ENCODE data around the gene TRERF1.

TRERF1 gene

DNA sequence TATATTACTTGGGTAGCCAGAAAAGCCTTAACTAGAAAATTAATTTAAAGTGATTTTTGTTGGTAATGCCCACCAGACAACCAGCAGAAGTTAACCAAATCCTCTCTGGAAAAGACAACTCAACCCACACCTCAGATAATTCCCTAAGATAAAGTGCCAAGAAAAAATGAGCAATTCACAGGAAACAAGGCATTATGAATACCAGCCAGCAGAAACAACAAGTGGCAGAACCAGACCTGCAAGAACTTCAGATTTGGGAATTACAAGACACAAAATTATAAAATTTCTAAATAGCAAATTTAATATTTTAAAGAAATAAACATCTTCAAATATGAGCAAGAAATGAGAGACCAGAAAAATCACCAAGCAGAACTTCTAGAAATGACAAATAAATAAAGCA, 154.1 kb downstream of the TRERF1 start:
- FAIRE-seq: no peak

DNA sequence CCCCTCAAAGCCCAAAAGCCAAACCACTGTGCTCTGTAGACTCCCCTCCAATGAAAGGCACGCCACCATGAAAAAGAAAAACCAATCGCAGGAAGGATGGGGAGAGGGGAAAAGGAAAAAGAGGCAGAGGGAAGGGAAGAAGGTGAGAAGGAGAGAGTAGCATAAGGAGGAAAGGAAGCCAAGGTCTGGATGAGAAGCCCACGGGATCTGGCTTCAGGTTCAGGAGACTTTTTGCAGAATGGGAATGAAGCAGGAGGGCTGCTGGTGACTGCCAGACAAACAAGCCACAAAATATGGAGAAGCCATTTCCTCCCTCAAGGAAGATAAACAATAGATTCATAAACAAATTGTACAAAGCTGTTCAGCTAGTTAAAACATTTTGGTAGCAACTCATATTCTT, 155.1 kb downstream of the TRERF1 start:
- FAIRE-seq: no peak

DNA sequence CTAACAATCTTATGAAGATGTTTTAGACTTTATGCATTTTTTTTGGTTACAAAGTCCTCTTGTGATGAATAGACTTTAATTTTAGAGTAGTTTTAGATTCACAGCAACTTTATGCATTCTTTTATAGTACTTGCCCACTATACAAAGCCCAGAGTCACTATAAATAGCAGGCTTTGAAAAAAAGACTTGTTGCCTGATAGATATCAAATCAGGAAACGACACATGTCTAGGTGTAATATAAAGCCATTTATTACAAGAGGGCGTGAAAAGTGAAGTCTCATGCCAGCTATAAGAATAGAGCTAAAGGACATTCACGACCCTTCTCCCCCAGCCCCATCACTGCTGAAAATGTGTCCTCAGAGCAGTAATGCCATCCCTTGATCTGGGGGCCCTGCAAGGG, 156.0 kb downstream of the TRERF1 start:
- FAIRE-seq: no peak

DNA sequence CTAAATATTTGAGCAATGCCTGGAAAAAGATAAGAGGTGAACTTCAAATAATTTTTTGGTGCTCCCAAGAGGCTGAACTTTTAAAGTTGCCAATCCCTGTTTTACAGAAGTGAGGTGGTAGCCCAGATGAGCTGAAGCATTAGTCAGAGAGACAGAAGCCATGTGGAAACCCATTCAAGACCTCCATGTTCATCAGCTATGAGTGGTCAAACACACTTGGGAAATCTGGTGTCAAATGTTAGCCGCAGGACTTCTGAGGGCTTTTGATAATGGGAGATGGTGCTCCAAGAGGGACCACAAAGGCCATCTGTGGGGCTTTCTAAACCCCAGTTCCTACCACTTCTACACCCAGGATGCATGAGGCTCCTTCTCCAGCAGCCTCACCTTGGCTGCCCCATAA, 156.5 kb downstream of the TRERF1 start:
- FAIRE-seq: no peak

DNA sequence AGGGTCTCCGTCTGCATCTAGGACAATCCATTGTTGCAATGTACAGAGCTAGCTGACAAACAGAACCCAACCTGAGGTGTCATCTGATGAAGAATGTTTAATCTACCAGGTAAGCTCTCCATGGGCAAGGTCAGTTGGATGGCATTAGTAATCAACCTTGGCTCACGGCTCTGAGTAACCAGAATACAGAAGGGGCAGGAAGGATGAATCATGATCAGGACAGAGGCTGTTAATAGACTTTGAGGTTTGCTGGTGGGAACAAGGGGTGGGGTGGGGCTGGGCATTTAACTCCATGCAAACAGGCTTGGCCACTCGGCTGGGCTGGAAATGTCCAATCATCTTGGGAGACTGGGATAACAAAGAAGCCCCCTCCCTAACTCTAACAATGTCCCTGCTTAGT, 157.0 kb downstream of the TRERF1 start:
- no peak for FAIRE-seq

DNA sequence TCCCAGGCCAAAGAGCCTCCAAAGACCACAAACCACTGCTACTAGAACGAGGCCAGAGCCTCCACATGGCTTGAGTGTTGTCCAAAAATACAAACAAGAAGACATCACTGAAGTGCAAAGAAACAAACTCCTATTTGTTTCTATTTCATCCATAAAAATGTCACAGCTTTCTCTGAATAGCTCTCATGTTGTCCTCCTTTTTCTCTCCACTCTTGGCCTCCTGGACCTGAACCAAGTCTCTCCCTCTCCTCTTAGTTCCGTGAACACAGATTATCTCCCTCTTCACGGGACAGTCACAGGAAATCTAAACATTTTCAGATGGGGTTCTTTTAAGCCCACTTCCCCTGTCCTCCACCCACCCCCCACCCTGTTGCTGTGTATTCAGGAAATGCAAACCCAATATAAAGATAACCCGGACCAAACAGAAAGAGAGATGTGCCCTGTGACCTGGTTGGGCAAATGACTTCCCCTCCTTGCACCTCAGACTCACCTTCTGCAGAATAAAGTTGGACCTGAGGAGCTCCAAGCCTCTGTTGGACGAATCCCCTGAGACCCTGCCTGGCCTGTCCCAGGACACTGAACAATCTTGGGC, 158.2 kb downstream of the TRERF1 start:
- no peak for FAIRE-seq

DNA sequence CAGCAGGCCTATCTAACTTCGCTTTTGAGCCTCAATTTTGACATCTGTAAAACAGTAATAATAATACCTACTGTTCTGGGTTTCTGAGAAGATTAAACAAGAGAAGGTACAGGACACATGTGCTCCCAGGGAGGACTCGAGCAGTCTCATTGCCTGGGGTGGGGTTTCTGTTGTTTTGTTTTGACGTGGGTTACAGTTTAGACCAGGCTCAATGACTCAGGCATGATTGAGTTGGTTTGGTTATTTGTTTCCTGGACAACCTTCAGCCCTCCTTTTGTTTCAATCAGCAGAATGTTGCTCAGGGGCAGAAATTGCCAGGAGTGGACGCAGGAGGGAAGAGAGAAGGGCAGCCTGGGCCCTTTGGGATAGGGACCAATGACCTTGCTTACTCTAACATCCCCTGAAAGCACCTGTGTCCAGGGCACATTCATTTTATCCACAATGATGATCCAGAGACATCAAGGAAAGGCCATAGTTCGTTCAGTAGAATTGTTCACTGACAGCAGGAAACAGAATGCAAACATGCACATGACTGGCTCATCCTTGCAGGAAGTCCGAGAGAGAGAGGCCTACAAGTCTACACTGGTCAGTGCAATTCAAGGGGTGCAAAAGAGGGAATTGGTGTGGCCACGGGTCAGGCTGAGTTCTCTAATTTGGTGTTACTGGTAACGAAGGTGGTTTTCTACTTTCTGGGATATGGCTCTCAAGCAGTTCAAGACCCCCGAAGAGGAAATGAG, 159.6 kb downstream of the TRERF1 start:
- FAIRE-seq: no peak

DNA sequence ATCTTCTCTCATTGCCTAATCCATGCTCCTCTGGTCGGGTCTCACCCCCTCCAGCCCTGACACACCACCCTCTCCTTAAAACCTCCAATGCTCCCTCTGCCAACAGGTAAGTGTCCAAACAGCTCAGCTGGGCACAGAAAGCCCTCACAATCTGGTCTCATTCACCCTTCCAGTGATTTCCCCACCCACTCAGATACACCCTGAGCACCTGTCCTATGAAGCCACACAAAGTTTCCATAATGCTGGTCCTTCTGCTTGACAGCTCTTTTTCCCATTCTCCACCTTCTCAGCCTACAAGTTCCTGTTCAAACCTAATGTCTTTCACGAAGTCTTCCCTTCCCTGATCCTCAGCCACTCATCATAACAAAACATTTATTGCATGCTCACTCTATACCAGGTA, 164.0 kb downstream of the TRERF1 start:
- FAIRE-seq: no peak

DNA sequence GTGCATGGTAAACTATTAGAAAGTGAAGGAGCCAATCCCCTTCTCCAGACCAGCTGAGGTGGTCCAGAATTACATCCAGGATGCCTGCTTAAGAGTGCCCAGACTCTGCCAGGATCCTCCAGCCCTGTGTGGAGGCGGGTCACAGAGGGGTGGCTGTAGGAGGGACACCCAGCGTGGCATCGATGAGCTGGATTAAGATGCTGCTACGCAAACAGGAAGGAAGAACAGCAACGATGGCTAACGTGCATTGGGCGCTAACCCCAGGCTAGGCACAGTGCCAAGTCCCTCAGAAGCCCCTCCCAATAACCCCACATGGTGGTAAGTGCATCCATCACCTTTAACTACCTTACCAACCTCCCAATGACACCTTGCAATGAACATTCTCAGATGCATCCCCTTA, 170.2 kb downstream of the TRERF1 start:
- no peak for FAIRE-seq

DNA sequence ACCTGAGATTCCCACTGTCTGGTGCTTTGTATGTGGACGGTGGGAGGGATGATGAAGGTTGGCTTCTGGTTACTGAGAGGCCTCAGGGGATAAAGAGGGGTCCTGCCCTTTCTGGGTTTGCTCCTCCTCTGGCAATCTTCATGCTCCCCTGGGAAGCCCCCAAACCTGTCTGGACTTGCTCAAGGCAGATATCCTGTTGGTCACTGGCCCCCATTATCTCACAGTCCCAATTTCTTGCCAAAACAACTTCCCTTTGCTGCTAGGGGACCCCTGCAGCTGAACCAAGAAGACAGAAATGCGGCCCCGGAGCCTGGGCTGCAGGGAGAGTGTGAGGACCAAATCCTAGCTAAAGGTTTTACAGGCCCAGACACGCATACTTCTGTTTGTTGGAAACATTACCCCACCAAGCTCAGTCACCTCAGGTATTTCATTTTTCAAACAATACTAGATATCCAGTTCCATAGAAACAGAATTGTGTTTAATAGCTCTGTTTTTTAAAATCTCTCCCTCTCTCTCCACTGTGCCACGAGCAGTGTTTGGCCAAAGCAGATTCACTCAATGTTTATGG, 170.7 kb downstream of the TRERF1 start:
- FAIRE-seq: no peak

DNA sequence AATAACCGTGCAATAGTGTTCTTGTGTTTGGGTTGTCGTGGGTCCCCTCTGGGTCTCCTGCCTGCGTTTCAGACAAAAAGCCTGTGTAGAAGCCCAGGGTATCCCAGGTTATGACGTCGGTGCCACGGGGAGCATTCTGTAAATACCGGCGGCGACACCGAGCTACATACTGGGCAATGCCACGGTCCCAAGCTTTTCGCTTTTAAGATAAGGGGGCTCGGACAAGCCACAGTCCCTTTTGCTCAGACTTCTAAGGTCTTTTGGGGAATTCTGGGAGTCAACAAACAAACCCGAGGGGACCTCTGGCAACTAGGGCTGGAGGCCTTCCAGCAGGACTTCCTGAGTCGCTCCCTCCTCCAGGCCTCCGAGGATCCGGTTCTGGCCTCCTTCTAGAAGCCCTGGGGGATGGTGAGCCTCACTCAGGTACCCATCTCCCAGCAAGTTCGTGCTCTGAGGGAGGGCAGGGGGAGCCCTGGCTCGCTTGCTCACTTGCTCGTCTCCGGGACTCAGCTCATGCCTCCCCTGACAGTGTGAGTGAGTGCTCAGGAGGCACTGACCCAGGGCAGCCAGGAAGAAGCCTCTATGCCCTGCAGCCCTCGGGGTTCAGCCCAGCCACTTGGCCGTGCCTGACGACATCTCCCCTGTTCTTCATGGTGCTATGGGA, 171.6 kb downstream of the TRERF1 start:
- no peak for FAIRE-seq

DNA sequence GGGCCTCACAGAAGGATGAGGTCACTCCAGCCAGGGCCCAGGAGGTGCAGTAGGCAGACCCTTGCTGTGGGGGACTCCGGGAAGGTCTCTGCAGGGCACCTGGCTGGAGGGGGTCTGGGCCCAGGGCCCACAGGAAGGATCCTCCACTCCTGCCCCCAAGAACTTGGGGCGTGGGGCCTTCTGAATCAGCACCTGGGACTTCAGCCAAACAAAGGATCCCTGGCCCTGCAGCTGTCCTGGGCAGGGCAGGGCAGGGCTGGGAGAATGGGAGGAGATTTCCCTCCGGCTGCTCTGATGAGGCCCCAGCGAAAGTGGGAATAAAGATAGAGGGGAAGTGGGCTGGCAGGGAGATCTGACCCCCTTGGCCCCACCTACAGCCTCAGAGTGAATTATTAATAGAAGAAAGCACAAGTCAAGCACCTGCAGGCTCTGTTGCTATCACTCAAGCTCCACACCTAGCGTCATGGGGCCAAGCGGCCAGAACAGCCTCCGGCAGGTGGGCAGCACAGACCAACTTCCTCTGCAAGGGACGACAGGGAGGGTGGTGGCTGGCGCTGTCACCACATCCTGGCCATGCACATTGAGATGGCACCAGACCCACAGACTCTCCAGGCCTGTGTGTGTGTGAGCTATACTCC, 172.5 kb downstream of the TRERF1 start:
- FAIRE-seq: no peak

DNA sequence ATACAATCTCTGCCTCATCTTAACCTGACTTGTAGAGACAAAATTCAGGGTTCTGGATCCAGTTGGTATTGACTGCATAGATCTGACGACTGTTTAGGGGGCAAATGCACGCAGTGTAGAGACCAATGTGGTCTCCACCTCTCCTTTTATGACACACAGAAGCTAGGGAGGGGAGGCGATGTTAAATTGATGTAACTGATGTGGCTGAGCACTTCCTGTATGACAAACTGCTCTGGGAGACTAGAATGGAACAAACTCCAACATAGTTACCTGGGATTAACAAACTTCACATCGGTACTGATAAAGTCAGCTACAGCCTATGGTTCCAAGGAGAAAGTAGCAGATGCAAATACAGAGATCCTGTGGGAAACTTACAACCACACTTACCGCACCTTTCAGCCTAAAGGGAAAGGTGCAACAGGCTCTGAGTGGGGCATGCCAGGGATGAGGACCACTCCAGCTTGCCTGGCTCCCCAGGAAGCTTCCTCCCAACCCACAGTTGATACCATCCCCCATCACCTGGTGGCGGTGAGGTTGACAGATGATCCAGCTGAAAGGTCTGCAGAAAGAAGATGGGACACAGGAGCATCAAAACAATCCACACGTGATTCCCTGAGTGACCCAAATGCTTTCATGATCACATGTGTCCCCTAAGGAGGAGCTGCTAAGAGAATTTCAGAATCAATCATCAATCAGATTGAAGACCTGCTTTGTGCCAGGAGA, 173.4 kb downstream of the TRERF1 start:
- FAIRE-seq: no peak

DNA sequence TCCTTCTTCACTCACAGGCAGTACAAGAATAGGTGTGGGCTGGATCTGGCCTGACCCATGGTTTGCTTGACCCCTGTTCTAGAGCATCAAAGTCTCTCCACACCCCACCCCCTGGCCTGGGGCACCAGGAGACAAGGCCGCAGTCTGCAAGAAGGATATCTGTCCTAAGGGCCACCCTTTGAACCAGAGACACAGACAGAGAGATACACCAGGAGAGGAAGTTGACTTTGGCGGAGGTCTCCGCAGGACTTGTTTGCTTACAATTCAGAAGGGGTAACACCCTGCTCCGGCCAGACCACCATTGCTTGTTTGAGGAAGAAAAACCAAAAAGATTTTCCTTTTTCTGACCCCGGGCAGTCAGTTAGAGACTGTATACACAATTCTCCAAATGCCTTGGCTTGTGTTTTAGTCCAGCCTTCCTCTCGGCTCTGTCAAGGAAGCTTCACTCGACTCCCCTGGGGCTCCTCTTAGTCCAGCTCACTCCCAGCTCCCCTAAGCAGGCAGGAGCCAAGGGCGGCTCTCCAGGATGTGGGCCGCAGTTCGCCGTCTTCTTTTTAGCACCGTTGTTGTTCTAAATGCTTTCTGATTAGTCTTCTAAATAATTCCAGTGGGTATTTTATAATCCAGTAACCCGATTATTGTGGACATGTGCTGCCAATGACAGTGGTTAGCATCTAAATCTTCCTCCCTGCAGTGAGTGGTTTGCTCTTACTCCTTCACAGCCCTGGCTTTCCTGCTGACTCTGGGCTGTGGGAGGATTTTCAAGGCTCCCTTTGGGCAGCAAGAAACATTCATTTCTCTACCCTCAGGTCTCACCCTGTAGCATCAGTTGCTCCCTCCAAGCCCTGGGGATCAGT, 175.5 kb downstream of the TRERF1 start:
- FAIRE-seq: no peak

DNA sequence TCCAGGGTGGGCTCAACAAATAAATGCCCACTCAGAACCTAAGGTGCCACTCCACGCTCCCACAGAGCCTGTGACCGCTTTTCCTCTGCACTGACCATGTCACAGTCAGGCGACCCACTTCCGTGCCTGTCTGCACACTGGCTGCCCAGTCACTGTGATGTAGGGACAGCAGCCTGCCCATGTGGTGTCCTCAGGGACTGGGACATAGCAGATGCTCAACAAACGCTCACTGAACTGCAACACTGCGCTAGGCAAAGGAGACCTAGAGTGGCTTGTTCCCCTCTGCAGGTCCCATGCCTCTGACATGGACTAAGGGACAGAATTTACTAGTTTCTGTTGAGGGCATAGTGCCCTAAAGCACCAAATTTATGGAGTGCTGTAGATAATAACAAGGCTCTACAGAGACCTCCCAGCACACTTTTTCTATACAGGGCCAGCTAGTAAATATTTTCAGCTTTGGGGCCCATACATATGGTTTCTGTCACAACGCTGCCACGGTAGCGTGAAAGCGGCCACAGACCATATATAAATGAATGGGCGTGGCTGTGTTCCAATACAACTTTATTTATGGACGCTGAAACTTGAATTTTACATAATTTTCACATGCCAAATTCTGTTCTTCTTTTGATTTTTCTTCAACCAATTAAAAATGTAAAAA, 176.2 kb downstream of the TRERF1 start:
- no peak for FAIRE-seq

DNA sequence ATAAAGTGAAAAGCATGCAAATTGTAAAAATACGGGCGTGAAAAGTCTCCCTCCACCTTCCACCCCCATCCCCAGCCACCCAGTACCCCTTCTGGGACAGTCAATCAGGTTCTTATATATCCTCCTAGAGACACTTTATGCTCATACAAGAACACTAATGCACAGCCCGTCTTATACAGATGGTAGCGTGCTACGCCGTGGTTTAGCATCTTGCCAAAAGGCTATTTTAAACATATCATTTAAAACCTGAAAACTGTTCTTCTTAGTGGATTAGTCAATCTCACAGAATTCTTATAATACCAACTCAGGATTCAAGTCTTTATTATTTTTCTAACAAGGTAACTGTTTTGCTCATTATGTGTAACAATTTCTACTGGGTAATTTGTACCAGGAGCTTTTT, 176.8 kb downstream of the TRERF1 start:
- no peak for FAIRE-seq

DNA sequence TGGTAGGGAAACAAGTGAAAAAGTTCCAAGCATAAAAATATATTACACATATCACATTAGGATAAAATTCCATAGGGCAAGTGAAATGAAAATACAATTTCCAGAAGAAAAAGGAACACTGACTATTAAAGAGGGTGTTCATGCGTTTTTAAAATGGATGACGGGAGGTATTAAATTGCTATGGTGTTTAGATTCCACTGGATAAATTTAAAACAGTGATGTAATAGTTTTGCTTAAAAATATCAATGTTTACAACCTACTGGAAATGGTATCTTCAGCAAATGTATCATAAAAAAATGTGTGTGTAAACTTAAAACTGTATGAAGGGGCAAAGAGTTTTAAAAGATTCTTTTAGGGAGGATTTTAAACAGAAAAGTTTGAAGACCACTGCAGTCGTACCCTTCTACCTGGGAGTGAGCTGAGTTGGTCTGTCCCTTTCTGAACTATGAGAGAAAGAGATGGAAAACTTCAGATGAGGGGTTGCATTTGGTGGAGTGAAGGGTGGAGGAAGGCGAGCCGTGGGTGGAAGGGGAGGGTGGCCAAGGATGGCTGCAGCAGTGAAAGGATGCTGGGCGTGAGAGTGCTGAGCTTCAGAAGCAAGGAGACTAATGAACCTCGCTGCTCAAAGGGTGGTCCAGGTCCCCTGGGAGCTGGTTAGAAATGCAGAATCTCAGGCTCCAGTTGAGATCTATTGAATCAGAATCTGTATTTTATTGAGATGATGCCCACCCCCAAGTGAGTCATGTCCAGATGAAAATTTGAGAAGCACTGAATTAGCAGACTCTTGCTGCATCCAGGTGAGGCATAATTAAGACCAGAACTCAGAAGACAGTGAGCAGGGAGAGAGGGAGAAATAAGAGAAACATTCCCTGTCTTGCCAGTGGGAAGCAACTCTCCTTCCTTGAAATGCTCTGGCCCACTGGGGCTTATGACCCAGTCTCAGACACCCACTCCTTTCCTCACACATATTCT, 179.6 kb downstream of the TRERF1 start:
- FAIRE-seq: no peak

DNA sequence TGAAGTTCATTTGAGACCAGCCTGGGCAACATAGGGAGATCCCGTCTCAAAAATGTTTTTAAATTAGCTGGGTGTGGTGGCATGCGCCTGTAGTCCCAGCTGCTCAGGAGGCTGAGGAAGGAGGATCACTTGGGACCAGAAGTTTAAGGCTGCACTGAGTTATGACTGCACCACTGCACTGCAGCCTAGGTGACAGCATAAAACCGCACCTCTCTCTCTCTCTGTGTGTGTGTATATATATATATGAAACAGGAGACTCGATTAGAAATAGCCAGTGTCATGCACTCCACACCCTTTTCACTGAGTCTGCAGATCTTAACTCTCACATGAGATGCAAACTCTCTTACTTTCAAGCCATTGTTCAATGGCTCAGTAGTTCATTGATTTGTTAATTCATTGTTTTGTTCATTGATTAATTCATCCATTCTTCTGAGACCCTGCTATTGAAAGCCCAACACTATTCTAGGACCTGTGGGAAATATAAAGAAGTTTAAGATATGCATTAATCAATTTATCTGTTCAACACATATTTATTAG, 181.7 kb downstream of the TRERF1 start:
- FAIRE-seq: no peak

DNA sequence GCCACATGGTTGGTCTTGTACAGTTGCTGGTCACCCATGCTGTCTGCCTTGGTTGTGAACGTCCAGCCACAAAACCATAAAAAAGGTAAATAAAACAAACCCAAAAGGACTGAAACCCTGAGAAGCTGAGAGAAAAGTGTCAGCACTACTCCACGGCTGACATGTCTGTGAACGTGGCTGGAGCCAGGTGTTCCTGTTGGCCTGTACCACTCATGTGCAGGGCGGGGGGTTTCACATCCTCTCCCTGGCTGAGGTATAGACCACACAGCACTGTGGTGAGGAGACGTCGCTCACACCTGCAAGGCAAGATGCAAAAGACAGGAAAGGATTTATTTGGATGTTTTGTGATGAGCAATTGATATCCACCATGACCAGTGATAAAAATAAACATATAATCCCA, 182.2 kb downstream of the TRERF1 start:
- FAIRE-seq: no peak

DNA sequence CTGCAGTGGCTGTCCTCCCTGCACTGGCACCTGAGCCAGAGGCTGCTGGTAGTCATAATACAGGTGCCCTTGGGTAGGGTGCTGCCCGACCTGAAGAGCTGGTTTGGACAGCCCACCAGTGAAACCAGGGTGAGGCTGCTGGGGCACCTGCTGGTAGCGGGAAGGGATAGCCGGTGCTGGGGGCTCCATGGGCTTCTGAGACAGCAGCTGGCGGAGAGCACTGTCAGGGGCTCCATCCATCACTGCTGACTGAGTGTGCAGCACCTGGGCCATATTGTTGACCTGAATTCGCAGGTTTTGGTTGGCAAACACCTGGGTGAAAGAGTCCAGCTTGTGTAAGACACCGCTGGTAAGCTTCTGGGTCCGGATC, 182.9 kb downstream of the TRERF1 start:
- no peak for FAIRE-seq
